PC-3 (cell line): ENCODE measurements around the gene ZER1. TPM values are rescaled to one million over a fixed set of nuclear protein-coding genes. Genes with fewer than 3 reads are reported as not detected.

Experiments
- ATAC-seq: fragments of 200-7000 bp; cut with Tn5 transposase; 2 replicates; pipeline ENCODE4 v1.9.1; 2020; ENCODE audit warnings: mild to moderate bottlenecking, moderate library complexity
- BruUV-seq: library from RNA; stranded (reverse); fragments of 400-500 nt; replicated peaks from 2 replicates; lab custom pipeline; 2021; lab: Mats Ljungman, UMichigan
- CTCF ChIA-PET: fragments of 300-600 bp; sonication (Branson Sonifier 250); formaldehyde crosslinking; loops from one replicate; lab custom pipeline; 2022; ENCODE audit warnings: antibody characterized with exemption; lab: Charles Lee
- POLR2A ChIA-PET: fragments of 300-600 bp; sonication (Branson Sonifier 250); formaldehyde crosslinking; loops from one replicate; lab custom pipeline; 2022; ENCODE audit warnings: antibody characterized with exemption; ENCODE audit not compliant: unreplicated experiment; lab: Charles Lee
- DNase-seq: peaks from one replicate; pipeline ENCODE4 v3.0.0-alpha.2; 2015
- H2AFZ ChIP-seq: fragments of 300-600 bp; sonication (generic); 2 replicates; pipeline ENCODE4 v1.6.0; 2016; ENCODE audit warnings: antibody characterized with exemption, low read length
- H3F3A ChIP-seq: fragments of 300-600 bp; sonication (generic); one replicate; pipeline ENCODE4 v1.6.0; 2017; ENCODE audit warnings: antibody characterized with exemption, low read length, control low read depth, mild to moderate bottlenecking; ENCODE audit not compliant: unreplicated experiment
- H3K27ac ChIP-seq: fragments of 300-600 bp; sonication (generic); 2 replicates; pipeline ENCODE4 v1.5.1; 2016; ENCODE audit warnings: mild to moderate bottlenecking, low read length
- H3K27me3 ChIP-seq: fragments of 300-600 bp; sonication (generic); 2 replicates; pipeline ENCODE4 v1.6.1; 2016; ENCODE audit warnings: low read length, mixed read lengths
- H3K36me3 ChIP-seq: fragments of 300-600 bp; sonication (generic); 2 replicates; pipeline ENCODE4 v1.6.1; 2016; ENCODE audit warnings: low read depth, mixed run types, low read length, mixed read lengths
- H3K4me1 ChIP-seq: fragments of 300-600 bp; sonication (generic); 2 replicates; pipeline ENCODE4 v1.5.1; 2016; ENCODE audit warnings: low read length; ENCODE audit not compliant: insufficient read depth
- H3K4me2 ChIP-seq: fragments of 300-600 bp; sonication (generic); 2 replicates; pipeline ENCODE4 v1.6.0; 2016; ENCODE audit warnings: low read length
- H3K4me3 ChIP-seq: fragments of 300-600 bp; sonication (generic); 2 replicates; pipeline ENCODE4 v1.5.1; 2016; ENCODE audit warnings: mild to moderate bottlenecking, low read length, mixed read lengths
- H3K79me2 ChIP-seq: fragments of 300-600 bp; sonication (generic); 2 replicates; pipeline ENCODE4 v1.6.1; 2017; ENCODE audit warnings: low read length, mixed read lengths
- H3K9ac ChIP-seq: fragments of 300-600 bp; sonication (generic); 2 replicates; pipeline ENCODE4 v1.6.0; 2016; ENCODE audit warnings: mild to moderate bottlenecking, low read length
- H3K9me2 ChIP-seq: fragments of 300-600 bp; sonication (generic); replicated peaks from 2 replicates; pipeline ENCODE4 v1.6.1; 2016; ENCODE audit warnings: mixed run types, low read length, mixed read lengths
- H3K9me3 ChIP-seq: fragments of 300-600 bp; sonication (generic); 2 replicates; pipeline ENCODE4 v1.6.1; 2016; ENCODE audit warnings: low read length, mixed read lengths
- H4K20me1 ChIP-seq: fragments of 300-600 bp; sonication (generic); 2 replicates; pipeline ENCODE4 v1.6.1; 2016; ENCODE audit warnings: low read length, mixed read lengths
- EZH2 ChIP-seq: fragments of 300-600 bp; sonication (generic); IDR thresholded peaks from one replicate; pipeline ENCODE4 v1.6.1; 2017; ENCODE audit warnings: antibody characterized with exemption, mild to moderate bottlenecking, low read length; ENCODE audit not compliant: unreplicated experiment
- EZH2phosphoT487 ChIP-seq: fragments of 300-600 bp; sonication (generic); IDR thresholded peaks from 2 replicates; pipeline ENCODE4 v1.6.1; 2018; ENCODE audit warnings: mild to moderate bottlenecking, antibody characterized with exemption, low read length, borderline replicate concordance
- intact Hi-C: fragments of 100-400 bp; cut with micrococcal nuclease; formaldehyde crosslinking; loops from 2 replicates; pipeline ENCODE4 v1.9.0; 2023
- total RNA-seq: library from RNA; depleted of rRNA; stranded (reverse); fragments of >200 nt; gene quantifications from 2 replicates; pipeline ENCODE4 v1.2.3, GENCODE V29; 2014
- TF ChIP-seq, protein P1 (sequence below): fragments of 300-600 bp; sonication (generic); conservative IDR thresholded peaks from 2 replicates; pipeline ENCODE4 v1.5.1; 2017; ENCODE audit warnings: antibody characterized with exemption, low read depth, mild to moderate bottlenecking, low read length

Gene ZER1
- total RNA-seq, 1 experiment from 2014 or later, result 20.6 TPM

DNA sequence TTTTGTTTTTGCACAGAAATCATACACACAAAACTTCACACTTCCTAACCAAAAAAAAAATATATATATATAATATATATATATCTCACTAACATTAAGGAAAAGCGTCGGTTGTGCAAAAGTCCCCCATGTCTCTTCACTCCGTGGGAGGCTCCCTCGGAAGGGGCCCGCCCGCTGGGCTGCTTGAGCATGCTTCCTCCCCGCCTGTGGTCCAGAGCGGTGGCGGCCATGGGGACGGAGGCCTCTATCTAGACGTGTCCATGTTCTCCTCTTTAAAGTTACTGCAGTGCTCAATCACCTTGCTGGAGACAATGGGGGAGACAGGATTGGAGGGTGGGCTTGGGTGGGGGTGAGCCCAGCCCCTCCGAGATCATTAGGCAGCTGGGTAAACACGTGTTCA, 40.6 kb downstream of the ZER1 start:
- Histone ChIP-seq H3K36me3 (no peaks in the 10 kb centered on the region), H4K20me1 (no peaks in the 10 kb centered on the region), H3K79me2 (no peaks in the 10 kb centered on the region), H3K9me3 (no peaks in the 10 kb centered on the region), H3K4me3 (no peak overlapping the region), H2AFZ (no peak overlapping the region), H3K27ac (no peak overlapping the region), H3K9ac (no peak overlapping the region), H3K4me2 (no peak overlapping the region), H3F3A (no peaks in the 10 kb centered on the region), H3K9me2 (no peaks in the 10 kb centered on the region), H3K27me3 (no peaks in the 10 kb centered on the region), H3K4me1 (no peaks in the 10 kb centered on the region)
- TF ChIP-seq EZH2 (no peak), EZH2phosphoT487 (no peak)
- TF ChIP-seq, protein P1, sequence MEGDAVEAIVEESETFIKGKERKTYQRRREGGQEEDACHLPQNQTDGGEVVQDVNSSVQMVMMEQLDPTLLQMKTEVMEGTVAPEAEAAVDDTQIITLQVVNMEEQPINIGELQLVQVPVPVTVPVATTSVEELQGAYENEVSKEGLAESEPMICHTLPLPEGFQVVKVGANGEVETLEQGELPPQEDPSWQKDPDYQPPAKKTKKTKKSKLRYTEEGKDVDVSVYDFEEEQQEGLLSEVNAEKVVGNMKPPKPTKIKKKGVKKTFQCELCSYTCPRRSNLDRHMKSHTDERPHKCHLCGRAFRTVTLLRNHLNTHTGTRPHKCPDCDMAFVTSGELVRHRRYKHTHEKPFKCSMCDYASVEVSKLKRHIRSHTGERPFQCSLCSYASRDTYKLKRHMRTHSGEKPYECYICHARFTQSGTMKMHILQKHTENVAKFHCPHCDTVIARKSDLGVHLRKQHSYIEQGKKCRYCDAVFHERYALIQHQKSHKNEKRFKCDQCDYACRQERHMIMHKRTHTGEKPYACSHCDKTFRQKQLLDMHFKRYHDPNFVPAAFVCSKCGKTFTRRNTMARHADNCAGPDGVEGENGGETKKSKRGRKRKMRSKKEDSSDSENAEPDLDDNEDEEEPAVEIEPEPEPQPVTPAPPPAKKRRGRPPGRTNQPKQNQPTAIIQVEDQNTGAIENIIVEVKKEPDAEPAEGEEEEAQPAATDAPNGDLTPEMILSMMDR, result no peak
- ChIA-PET POLR2A (no interaction called here), CTCF (no interaction called here)
- ATAC-seq, result no peak
- intact Hi-C loops, result no loop called here
- no peak for DNase-seq
- BruUV-seq, result no TSS peak

- intact Hi-C loops, result no loop called here
- BruUV-seq, result no TSS peak
- no peaks in the 10 kb centered on the region for H3K27me3 ChIP-seq
Observed at GRCh38 chr9:128729766-128730517, 41.8 kb downstream of the ZER1 start.

More at GRCh38 chr9:128729766-128730517, 41.8 kb downstream of the ZER1 start:
- no peaks in the 10 kb centered on the region for H4K20me1 ChIP-seq
- ChIA-PET POLR2A (no interaction called here), CTCF (no interaction called here)
- DNase-seq (no peak), ATAC-seq (no peak)
- H3K4me2 ChIP-seq, result no peak overlapping the region
- TF ChIP-seq, protein P1, result no peak
- TF ChIP-seq EZH2 (no peak), EZH2phosphoT487 (no peak)
- H3K79me2 ChIP-seq, result no peaks in the 10 kb centered on the region
- H3K36me3 ChIP-seq, result no peaks in the 10 kb centered on the region
- no peaks in the 10 kb centered on the region for H3K9me3 ChIP-seq
- no peaks in the 10 kb centered on the region for H3K4me1 ChIP-seq
- no peak overlapping the region for H3K9ac ChIP-seq
- no peaks in the 10 kb centered on the region for H3F3A ChIP-seq
- H3K9me2 ChIP-seq, result no peaks in the 10 kb centered on the region
- no peak overlapping the region for H3K27ac ChIP-seq
- no peak overlapping the region for H2AFZ ChIP-seq
- H3K4me3 ChIP-seq, result no peak overlapping the region
